Measurements from ENCODE around the gene SNTG2. TPM values are rescaled to one million over a fixed set of nuclear protein-coding genes. Genes with fewer than 3 reads are reported as not detected.
"Not testable (repeated sequence)": the region's sequence is repeated elsewhere in the genome, so short reads cannot be mapped to it uniquely, and the experiment has no call there.

SNTG2 gene
- total and polyA plus RNA-seq, 4 donors: not detected

DNA sequence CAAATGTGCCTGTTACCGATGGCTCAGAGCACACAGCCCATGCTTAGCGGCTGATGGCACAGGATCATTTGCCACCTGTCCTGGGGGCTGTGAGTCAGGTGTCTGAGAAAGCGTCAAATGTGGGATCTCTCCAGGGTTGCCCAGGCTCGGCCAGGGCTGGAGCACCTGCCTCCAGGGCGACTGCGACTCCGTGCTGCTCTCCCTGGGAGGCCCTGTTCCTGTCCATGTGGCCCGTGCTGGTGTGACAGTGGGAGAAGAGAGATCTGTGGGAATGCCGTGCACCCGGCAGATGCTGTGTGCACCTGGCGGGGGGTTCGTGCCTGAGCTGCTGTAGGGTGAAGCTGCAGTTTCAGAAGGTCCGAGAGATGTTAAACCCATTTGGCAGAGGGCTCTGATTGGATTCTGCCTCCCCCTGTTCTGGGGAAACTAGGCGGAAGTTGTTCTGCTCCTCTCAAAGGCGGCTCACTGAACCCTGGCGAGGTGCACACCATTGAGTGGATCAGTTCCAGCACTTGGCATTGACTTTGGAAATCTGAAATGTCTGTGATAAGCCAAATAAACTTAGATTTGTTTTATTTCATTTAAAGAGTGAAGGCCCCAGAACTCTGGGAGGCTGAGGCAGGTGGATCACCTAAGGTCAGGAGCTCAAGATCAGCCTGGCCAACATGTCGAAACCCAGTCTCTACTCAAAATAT, 428.0 kb downstream of the SNTG2 start:
- 76% methylated on average over 17 of the region's 17 CpGs for WGBS
- H3K4me3 ChIP-seq (ENCODE audit: low read depth in 1 of 3, low read length in 3 of 3): no peak overlapping the region
- H3K27ac ChIP-seq (ENCODE audit: low read depth in 1 of 2, low read length in 2 of 2): no peak overlapping the region

DNA sequence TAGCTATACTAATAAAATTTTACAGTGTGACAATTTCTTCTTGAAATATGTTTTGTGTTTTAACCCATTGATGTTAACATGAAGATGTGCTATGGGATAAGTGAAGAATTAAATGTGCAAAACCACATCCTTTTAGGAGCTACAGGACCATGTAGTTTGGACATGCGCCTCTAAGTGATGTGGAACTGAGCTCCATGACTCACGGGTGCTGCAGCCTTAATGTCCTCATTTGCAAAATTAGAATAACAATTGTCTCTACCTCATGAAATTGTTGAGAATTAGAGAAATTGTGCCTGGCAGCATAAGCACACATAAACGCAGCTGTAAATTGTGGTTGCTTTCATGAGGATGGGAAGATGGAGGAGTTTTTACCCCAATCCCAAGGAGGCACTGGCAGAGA, 431.0 kb downstream of the SNTG2 start:
- Histone ChIP-seq H3K36me3 (ENCODE audit: control insufficient read depth in 4 of 4, insufficient read depth in 3 of 4, low read depth in 1 of 4, low read length in 3 of 4) (no peaks in the 10 kb centered on the region), H3K4me1 (ENCODE audit: control insufficient read depth in 4 of 4, insufficient read depth in 4 of 4, low read length in 3 of 4) (no peaks in the 10 kb centered on the region), H3K27ac (ENCODE audit: low read depth in 1 of 2, low read length in 2 of 2) (no peak overlapping the region), H3K4me3 (ENCODE audit: low read depth in 1 of 3, low read length in 3 of 3) (no peak overlapping the region), H3K9me3 (ENCODE audit: control insufficient read depth in 4 of 4, low read length in 3 of 4) (no peaks in the 10 kb centered on the region), H3K27me3 (ENCODE audit: control insufficient read depth in 4 of 4, insufficient read depth in 4 of 4, low read length in 3 of 4) (peaks cover 0 to 3% (median 2%) of the 10 kb centered on the region in 4 donors), H3K9ac (ENCODE audit: low read depth in 1 of 2, low read length in 2 of 2) (no peak overlapping the region)
- WGBS: 72% methylated on average over 3 of the region's 3 CpGs
- TF ChIP-seq, protein P1, sequence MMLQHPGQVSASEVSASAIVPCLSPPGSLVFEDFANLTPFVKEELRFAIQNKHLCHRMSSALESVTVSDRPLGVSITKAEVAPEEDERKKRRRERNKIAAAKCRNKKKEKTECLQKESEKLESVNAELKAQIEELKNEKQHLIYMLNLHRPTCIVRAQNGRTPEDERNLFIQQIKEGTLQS (IDR thresholded peaks at IDR 0.05): no peak
- no peak for DNase-seq (ENCODE audit: low spot score)

More for the DNA sequence above, 428.0 kb downstream of the SNTG2 start:
- peaks cover 0 to 3% (median 2%) of the 10 kb centered on the region in 4 donors for H3K27me3 ChIP-seq (ENCODE audit: control insufficient read depth in 4 of 4, insufficient read depth in 4 of 4, low read length in 3 of 4)
- no peak overlapping the region for H3K9ac ChIP-seq (ENCODE audit: low read depth in 1 of 2, low read length in 2 of 2)
- TF ChIP-seq SP1 (IDR thresholded peaks at IDR 0.05) (no peak), TAF1 (conservative IDR thresholded peaks at IDR 0.05) (no peak), RXRA (IDR thresholded peaks at IDR 0.05) (no peak), FOXA1 (IDR thresholded peaks at IDR 0.05) (no peak)
- TF ChIP-seq, protein P2, sequence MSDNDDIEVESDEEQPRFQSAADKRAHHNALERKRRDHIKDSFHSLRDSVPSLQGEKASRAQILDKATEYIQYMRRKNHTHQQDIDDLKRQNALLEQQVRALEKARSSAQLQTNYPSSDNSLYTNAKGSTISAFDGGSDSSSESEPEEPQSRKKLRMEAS (IDR thresholded peaks at IDR 0.05): no peak
- no peaks in the 10 kb centered on the region for H3K36me3 ChIP-seq (ENCODE audit: control insufficient read depth in 4 of 4, insufficient read depth in 3 of 4, low read depth in 1 of 4, low read length in 3 of 4)
- no peaks in the 10 kb centered on the region for H3K9me3 ChIP-seq (ENCODE audit: control insufficient read depth in 4 of 4, low read length in 3 of 4)
- no peaks in the 10 kb centered on the region for H3K4me1 ChIP-seq (ENCODE audit: control insufficient read depth in 4 of 4, insufficient read depth in 4 of 4, low read length in 3 of 4)
- DNase-seq (ENCODE audit: low spot score): no peak

DNA sequence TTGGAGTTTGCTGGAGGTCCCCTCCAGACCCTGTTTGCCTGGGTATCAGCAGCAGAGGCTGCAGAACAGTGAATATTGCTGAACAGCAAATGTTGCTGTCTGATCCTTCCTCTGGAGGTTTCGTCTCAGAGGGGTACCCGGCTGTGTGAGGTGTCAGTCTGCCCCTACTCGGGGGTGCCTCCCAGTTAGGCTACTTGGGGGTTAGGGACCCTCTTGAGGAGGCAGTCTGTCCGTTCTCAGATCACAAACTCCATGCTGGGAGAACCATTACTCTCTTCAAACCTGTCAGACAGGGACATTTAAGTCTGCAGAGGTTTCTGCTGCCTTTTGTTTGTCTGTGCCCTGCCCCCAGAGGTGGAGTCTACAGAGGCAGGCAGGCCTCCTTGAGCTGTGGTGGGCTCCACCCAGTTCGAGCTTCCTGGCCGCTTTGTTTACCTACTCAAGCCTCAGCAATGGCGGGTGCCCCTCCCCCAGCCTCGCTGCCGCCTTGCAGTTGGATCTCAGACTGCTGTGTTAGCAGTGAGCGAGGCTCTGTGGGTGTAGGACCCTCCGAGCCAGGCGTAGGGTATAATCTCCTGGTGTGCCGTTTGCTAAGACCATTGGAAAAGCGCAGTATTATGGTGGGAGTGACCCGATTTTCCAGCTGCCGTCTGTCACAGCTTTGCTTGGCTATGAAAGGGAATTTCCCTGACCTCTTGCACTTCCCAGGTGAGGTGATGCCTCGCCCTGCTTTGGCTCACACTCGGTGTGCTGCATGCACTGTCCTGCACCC, 437.5 kb downstream of the SNTG2 start:
- not testable (repeated sequence) for H3K4me1 ChIP-seq (ENCODE audit: control insufficient read depth in 4 of 4, insufficient read depth in 4 of 4, low read length in 3 of 4); H3K9ac ChIP-seq (ENCODE audit: low read depth in 1 of 2, low read length in 2 of 2); H3K9me3 ChIP-seq (ENCODE audit: control insufficient read depth in 4 of 4, low read length in 3 of 4); DNase-seq (ENCODE audit: low spot score); H3K4me3 ChIP-seq (ENCODE audit: low read depth in 1 of 3, low read length in 3 of 3); H3K27me3 ChIP-seq (ENCODE audit: control insufficient read depth in 4 of 4, insufficient read depth in 4 of 4, low read length in 3 of 4); H3K36me3 ChIP-seq (ENCODE audit: control insufficient read depth in 4 of 4, insufficient read depth in 3 of 4, low read depth in 1 of 4, low read length in 3 of 4); H3K27ac ChIP-seq (ENCODE audit: low read depth in 1 of 2, low read length in 2 of 2)
- WGBS: 59% methylated on average over 18 of the region's 18 CpGs

DNA sequence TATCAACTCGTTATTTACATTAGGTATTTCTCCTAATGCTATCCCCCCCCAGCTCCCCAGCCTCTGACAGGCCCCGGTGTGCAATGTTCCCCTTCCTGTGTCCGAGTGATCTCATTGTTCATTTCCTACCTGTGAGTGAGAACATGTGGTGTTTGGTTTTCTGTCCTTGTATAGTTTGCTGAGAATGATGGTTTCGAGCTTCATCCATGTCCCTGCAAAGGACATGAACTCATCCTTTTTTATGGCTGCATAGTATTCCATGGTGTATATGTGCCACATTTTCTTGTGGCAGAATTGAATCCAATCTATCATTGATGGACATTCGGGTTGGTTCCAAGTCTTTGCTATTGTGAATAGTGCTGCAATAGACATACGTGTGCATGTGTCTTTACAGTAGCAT, 439.5 kb downstream of the SNTG2 start:
- WGBS: 79% methylated on average over 6 of the region's 6 CpGs
- H3K4me1 ChIP-seq (ENCODE audit: control insufficient read depth in 4 of 4, insufficient read depth in 4 of 4, low read length in 3 of 4); H3K9ac ChIP-seq (ENCODE audit: low read depth in 1 of 2, low read length in 2 of 2); H3K27me3 ChIP-seq (ENCODE audit: control insufficient read depth in 4 of 4, insufficient read depth in 4 of 4, low read length in 3 of 4); H3K27ac ChIP-seq (ENCODE audit: low read depth in 1 of 2, low read length in 2 of 2); H3K4me3 ChIP-seq (ENCODE audit: low read depth in 1 of 3, low read length in 3 of 3); DNase-seq (ENCODE audit: low spot score); H3K9me3 ChIP-seq (ENCODE audit: control insufficient read depth in 4 of 4, low read length in 3 of 4); H3K36me3 ChIP-seq (ENCODE audit: control insufficient read depth in 4 of 4, insufficient read depth in 3 of 4, low read depth in 1 of 4, low read length in 3 of 4): not testable (repeated sequence)

DNA sequence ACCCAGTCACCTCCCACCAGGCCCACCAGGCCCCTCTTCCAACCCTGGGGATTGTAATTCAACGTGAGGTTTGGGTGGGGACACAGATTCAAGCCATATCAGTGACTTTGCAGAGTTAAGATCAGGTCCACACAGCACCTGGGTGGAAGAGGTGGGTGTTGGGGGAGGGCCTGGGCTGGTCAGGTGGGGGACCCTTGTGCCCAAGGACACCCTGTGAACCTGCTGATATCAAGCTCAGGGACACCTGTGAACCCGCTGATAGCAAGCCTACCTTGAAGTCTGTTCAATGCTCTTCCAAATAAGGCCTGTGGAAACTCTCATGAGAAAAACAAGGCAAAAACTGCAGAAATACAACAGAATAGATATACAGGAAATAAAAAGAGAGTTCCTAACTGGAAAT, 442.7 kb downstream of the SNTG2 start:
- no peaks in the 10 kb centered on the region for H3K9me3 ChIP-seq (ENCODE audit: control insufficient read depth in 4 of 4, low read length in 3 of 4)
- no peak overlapping the region for H3K4me3 ChIP-seq (ENCODE audit: low read depth in 1 of 3, low read length in 3 of 3)
- peaks cover 0 to 4% (median 0%) of the 10 kb centered on the region in 4 donors for H3K27me3 ChIP-seq (ENCODE audit: control insufficient read depth in 4 of 4, insufficient read depth in 4 of 4, low read length in 3 of 4)
- WGBS: 67% methylated on average over 2 of the region's 2 CpGs
- no peak overlapping the region for H3K9ac ChIP-seq (ENCODE audit: low read depth in 1 of 2, low read length in 2 of 2)
- no peaks in the 10 kb centered on the region for H3K4me1 ChIP-seq (ENCODE audit: control insufficient read depth in 4 of 4, insufficient read depth in 4 of 4, low read length in 3 of 4)
- no peak overlapping the region for H3K27ac ChIP-seq (ENCODE audit: low read depth in 1 of 2, low read length in 2 of 2)
- no peak for DNase-seq (ENCODE audit: low spot score)
- no peaks in the 10 kb centered on the region for H3K36me3 ChIP-seq (ENCODE audit: control insufficient read depth in 4 of 4, insufficient read depth in 3 of 4, low read depth in 1 of 4, low read length in 3 of 4)
- TF ChIP-seq NR2F2 (IDR thresholded peaks at IDR 0.05): no peak
- TF ChIP-seq SP1 (IDR thresholded peaks at IDR 0.05): no peak
- TF ChIP-seq, protein P3, sequence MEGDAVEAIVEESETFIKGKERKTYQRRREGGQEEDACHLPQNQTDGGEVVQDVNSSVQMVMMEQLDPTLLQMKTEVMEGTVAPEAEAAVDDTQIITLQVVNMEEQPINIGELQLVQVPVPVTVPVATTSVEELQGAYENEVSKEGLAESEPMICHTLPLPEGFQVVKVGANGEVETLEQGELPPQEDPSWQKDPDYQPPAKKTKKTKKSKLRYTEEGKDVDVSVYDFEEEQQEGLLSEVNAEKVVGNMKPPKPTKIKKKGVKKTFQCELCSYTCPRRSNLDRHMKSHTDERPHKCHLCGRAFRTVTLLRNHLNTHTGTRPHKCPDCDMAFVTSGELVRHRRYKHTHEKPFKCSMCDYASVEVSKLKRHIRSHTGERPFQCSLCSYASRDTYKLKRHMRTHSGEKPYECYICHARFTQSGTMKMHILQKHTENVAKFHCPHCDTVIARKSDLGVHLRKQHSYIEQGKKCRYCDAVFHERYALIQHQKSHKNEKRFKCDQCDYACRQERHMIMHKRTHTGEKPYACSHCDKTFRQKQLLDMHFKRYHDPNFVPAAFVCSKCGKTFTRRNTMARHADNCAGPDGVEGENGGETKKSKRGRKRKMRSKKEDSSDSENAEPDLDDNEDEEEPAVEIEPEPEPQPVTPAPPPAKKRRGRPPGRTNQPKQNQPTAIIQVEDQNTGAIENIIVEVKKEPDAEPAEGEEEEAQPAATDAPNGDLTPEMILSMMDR (IDR thresholded peaks at IDR 0.05; ENCODE audit: low read depth, low read length, missing input control): no peak
- TF ChIP-seq, protein P4, sequence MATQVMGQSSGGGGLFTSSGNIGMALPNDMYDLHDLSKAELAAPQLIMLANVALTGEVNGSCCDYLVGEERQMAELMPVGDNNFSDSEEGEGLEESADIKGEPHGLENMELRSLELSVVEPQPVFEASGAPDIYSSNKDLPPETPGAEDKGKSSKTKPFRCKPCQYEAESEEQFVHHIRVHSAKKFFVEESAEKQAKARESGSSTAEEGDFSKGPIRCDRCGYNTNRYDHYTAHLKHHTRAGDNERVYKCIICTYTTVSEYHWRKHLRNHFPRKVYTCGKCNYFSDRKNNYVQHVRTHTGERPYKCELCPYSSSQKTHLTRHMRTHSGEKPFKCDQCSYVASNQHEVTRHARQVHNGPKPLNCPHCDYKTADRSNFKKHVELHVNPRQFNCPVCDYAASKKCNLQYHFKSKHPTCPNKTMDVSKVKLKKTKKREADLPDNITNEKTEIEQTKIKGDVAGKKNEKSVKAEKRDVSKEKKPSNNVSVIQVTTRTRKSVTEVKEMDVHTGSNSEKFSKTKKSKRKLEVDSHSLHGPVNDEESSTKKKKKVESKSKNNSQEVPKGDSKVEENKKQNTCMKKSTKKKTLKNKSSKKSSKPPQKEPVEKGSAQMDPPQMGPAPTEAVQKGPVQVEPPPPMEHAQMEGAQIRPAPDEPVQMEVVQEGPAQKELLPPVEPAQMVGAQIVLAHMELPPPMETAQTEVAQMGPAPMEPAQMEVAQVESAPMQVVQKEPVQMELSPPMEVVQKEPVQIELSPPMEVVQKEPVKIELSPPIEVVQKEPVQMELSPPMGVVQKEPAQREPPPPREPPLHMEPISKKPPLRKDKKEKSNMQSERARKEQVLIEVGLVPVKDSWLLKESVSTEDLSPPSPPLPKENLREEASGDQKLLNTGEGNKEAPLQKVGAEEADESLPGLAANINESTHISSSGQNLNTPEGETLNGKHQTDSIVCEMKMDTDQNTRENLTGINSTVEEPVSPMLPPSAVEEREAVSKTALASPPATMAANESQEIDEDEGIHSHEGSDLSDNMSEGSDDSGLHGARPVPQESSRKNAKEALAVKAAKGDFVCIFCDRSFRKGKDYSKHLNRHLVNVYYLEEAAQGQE (IDR thresholded peaks at IDR 0.05): no peak
- TF ChIP-seq HNF4A (conservative IDR thresholded peaks at IDR 0.05): no peak
- TF ChIP-seq EGR1 (IDR thresholded peaks at IDR 0.05; ENCODE audit: low read depth in 2 of 2): no peak
